T-helper 2 cell (primary cell): ENCODE data around the gene MCF2.
"Not testable (repeated sequence)": the region's sequence is repeated elsewhere in the genome, so short reads cannot be mapped to it uniquely, and the experiment has no call there.

Experiments used
- DNase-seq, 5 experiments: peaks; one replicate each; pipeline versions ENCODE4 v3.0.0 to v3.0.0-alpha.2; 2012 to 2022
- total RNA-seq, 2 donors: gene quantifications; one replicate each; lab custom pipeline; 2026; lab: John Stamatoyannopoulos, UW

The MCF2 gene
- total RNA-seq: 1.2 to 2.0 reads per million in 2 donors

- DNase-seq: no peak
Measured at GRCh38 chrX:139708067-139708466, at the start of gene MCF2. Gene MCF2, minus strand, starts transcription at chrX:139708167. Its CDS starts 56,423 bp downstream, at chrX:139651744.

- no peak for DNase-seq
Measured at GRCh38 chrX:139751053-139751452, 43.1 kb upstream of the MCF2 start.

GRCh38 chrX:139750390-139750789, 42.4 kb upstream of the MCF2 start:
- DNase-seq: no peak

GRCh38 chrX:139739138-139739537, 31.2 kb upstream of the MCF2 start:
- peak in 2 of 5 experiments; percentile 19 to 87 for DNase-seq

GRCh38 chrX:139738581-139738980, 30.6 kb upstream of the MCF2 start:
- peak in 1 of 5 experiments; percentile 18 for DNase-seq

GRCh38 chrX:139736151-139736550, 28.2 kb upstream of the MCF2 start:
- DNase-seq: no peak

- DNase-seq: no peak
Measured at GRCh38 chrX:139734996-139735395, 27.0 kb upstream of the MCF2 start.

- DNase-seq: peak in 1 of 5 experiments; percentile 37
Measured at GRCh38 chrX:139725720-139726119, 17.8 kb upstream of the MCF2 start.

GRCh38 chrX:139724626-139725025, 16.7 kb upstream of the MCF2 start:
- DNase-seq: no peak

- no peak for DNase-seq
Measured at GRCh38 chrX:139720979-139721378, 13.0 kb upstream of the MCF2 start.

- no peak for DNase-seq
Measured at GRCh38 chrX:139720136-139720535, 12.2 kb upstream of the MCF2 start.

- no peak for DNase-seq
Measured at GRCh38 chrX:139702658-139703057, 5.3 kb downstream of the MCF2 start.

GRCh38 chrX:139692908-139693307, 15.1 kb downstream of the MCF2 start:
- no peak for DNase-seq

GRCh38 chrX:139692506-139692849, 15.5 kb downstream of the MCF2 start:
- DNase-seq: no peak

- DNase-seq: no peak
Measured at GRCh38 chrX:139691843-139692505, 16.0 kb downstream of the MCF2 start.

GRCh38 chrX:139691493-139691842, 16.5 kb downstream of the MCF2 start:
- DNase-seq: no peak

GRCh38 chrX:139685175-139685574, 22.8 kb downstream of the MCF2 start:
- DNase-seq: not testable (repeated sequence)

GRCh38 chrX:139680356-139680755, 27.6 kb downstream of the MCF2 start:
- DNase-seq: no peak

GRCh38 chrX:139647597-139647996, 60.4 kb downstream of the MCF2 start:
- peak in 1 of 5 experiments; percentile 47 for DNase-seq

- DNase-seq: no peak
Measured at GRCh38 chrX:139642241-139642927, 65.6 kb downstream of the MCF2 start.

GRCh38 chrX:139640259-139640658, 67.7 kb downstream of the MCF2 start:
- DNase-seq: no peak

- no peak for DNase-seq
Measured at GRCh38 chrX:139639253-139639652, 68.7 kb downstream of the MCF2 start.

- no peak for DNase-seq
Measured at GRCh38 chrX:139600105-139600504, 107.9 kb downstream of the MCF2 start.

- no peak for DNase-seq
Measured at GRCh38 chrX:139596068-139596467, 111.9 kb downstream of the MCF2 start.

- no peak for DNase-seq
Measured at GRCh38 chrX:139585613-139586012, 122.4 kb downstream of the MCF2 start.
